IMR-90 (cell line): ENCODE results near the gene PCDHA8. TPM values are rescaled to one million over a fixed set of nuclear protein-coding genes. Genes with fewer than 3 reads are reported as not detected.

Experiments
- ATAC-seq: fragments of 200-7000 bp; cut with Tn5 transposase; 2 replicates; pipeline ENCODE4 v1.9.1; 2020; ENCODE audit warnings: low read depth, mild to moderate bottlenecking, moderate library complexity
- BruUV-seq: library from RNA; stranded (reverse); fragments of 400-500 nt; replicated peaks from 2 replicates; lab custom pipeline; 2021; lab: Mats Ljungman, UMichigan
- CTCF ChIA-PET: fragments of 300-600 bp; formaldehyde crosslinking; extraction: SDS; loops from one replicate; lab custom pipeline; 2021; ENCODE audit warnings: antibody characterized with exemption; lab: Yijun Ruan, JAX
- POLR2A ChIA-PET: fragments of 300-600 bp; sonication (Branson Sonifier 250); formaldehyde crosslinking; loops from one replicate; lab custom pipeline; 2022; ENCODE audit warnings: antibody characterized with exemption; ENCODE audit not compliant: unreplicated experiment; lab: Charles Lee
- DNase-seq: peaks from one replicate; pipeline ENCODE4 v3.0.0; 2013
- H2AFZ ChIP-seq: replicated peaks from 2 replicates; pipeline ENCODE3; 2013; ENCODE audit warnings: low read length, mild to moderate bottlenecking; ENCODE audit not compliant: poor library complexity
- H2AK5ac ChIP-seq: 2 replicates; pipeline ENCODE4 v1.6.1; 2013; ENCODE audit warnings: low read depth, low read length, inconsistent platforms
- H2AK9ac ChIP-seq: replicated peaks from 2 replicates; pipeline ENCODE3; 2013; ENCODE audit warnings: mild to moderate bottlenecking, low read depth, low read length, moderate library complexity; ENCODE audit not compliant: poor library complexity
- H2BK120ac ChIP-seq: 2 replicates; pipeline ENCODE4 v1.6.1; 2013; ENCODE audit warnings: low read depth, low read length, inconsistent platforms
- H2BK15ac ChIP-seq: 3 replicates; pipeline ENCODE4 v1.6.1; 2013; ENCODE audit warnings: low read depth, low read length, inconsistent platforms
- H2BK20ac ChIP-seq: 2 replicates; pipeline ENCODE4 v1.6.1; 2013; ENCODE audit warnings: low read depth, mild to moderate bottlenecking, inconsistent platforms, low read length, moderate library complexity
- H2BK5ac ChIP-seq: 2 replicates; pipeline ENCODE4 v1.6.1; 2013; ENCODE audit warnings: mild to moderate bottlenecking, low read depth, low read length, inconsistent platforms; ENCODE audit not compliant: poor library complexity, severe bottlenecking
- H3K14ac ChIP-seq: replicated peaks from 2 replicates; pipeline ENCODE4 v1.6.1; 2013; ENCODE audit warnings: low read depth, low read length, inconsistent platforms
- H3K18ac ChIP-seq: 2 replicates; pipeline ENCODE4 v1.6.1; 2013; ENCODE audit warnings: low read depth, low read length, control low read depth
- H3K23ac ChIP-seq: 2 replicates; pipeline ENCODE4 v1.6.1; 2013; ENCODE audit warnings: low read depth, low read length, inconsistent platforms
- H3K27ac ChIP-seq: 2 replicates; pipeline ENCODE4 v1.5.1; 2013; ENCODE audit warnings: mild to moderate bottlenecking, control low read depth, low read length; ENCODE audit not compliant: insufficient read depth
- H3K27me3 ChIP-seq: 2 replicates; pipeline ENCODE4 v1.6.1; 2013; ENCODE audit warnings: low read length; ENCODE audit not compliant: control insufficient read depth, insufficient read depth
- H3K36me3 ChIP-seq: 2 replicates; pipeline ENCODE4 v1.6.1; 2013; ENCODE audit warnings: low read length, mixed read lengths; ENCODE audit not compliant: control insufficient read depth, insufficient read depth
- H3K4ac ChIP-seq: 2 replicates; pipeline ENCODE4 v1.6.1; 2013; ENCODE audit warnings: low read depth, low read length, inconsistent platforms
- H3K4me1 ChIP-seq: 2 replicates; pipeline ENCODE4 v1.6.1; 2013; ENCODE audit warnings: low read length, mixed read lengths; ENCODE audit not compliant: control insufficient read depth, insufficient read depth
- H3K4me2 ChIP-seq: 2 replicates; pipeline ENCODE4 v1.6.1; 2013; ENCODE audit warnings: low read depth, mild to moderate bottlenecking, control low read depth, low read length, moderate library complexity
- H3K4me3 ChIP-seq: 2 replicates; pipeline ENCODE4 v1.5.1; 2013; ENCODE audit warnings: low read depth, mild to moderate bottlenecking, control low read depth, low read length, moderate library complexity; ENCODE audit not compliant: insufficient read depth
- H3K56ac ChIP-seq: 2 replicates; pipeline ENCODE4 v1.6.1; 2013; ENCODE audit warnings: low read length, inconsistent platforms; ENCODE audit not compliant: insufficient read depth; ENCODE audit errors: extremely low read depth
- H3K79me1 ChIP-seq, 2 experiments: 2 replicates each; pipeline ENCODE4 v1.6.1; 2013; ENCODE audit warnings: low read length in 2 of 2, inconsistent platforms in 1 of 2, low read depth in 1 of 2
- H3K9ac ChIP-seq: 2 replicates; pipeline ENCODE4 v1.6.1; 2013; ENCODE audit warnings: low read depth, low read length, control low read depth
- H3K9me1 ChIP-seq: 2 replicates; pipeline ENCODE4 v1.6.1; 2013; ENCODE audit warnings: low read length, inconsistent platforms; ENCODE audit not compliant: insufficient read depth
- H3K9me3 ChIP-seq: 2 replicates; pipeline ENCODE4 v1.6.1; 2013; ENCODE audit warnings: low read length; ENCODE audit not compliant: control insufficient read depth, insufficient read depth
- H4K20me1 ChIP-seq: 2 replicates; pipeline ENCODE4 v1.6.1; 2013; ENCODE audit warnings: low read length, inconsistent platforms; ENCODE audit not compliant: insufficient read depth
- H4K5ac ChIP-seq: 2 replicates; pipeline ENCODE4 v1.6.1; 2013; ENCODE audit warnings: mild to moderate bottlenecking, low read depth, low read length, control low read depth
- H4K8ac ChIP-seq, 2 experiments: 2 replicates each; pipeline ENCODE4 v1.6.1; 2013; ENCODE audit warnings: low read depth in 2 of 2, low read length in 2 of 2, control low read depth in 1 of 2, inconsistent platforms in 1 of 2
- H4K91ac ChIP-seq: 2 replicates; pipeline ENCODE4 v1.6.1; 2013; ENCODE audit warnings: low read depth, low read length, inconsistent platforms; ENCODE audit not compliant: insufficient read depth
- BHLHE40 ChIP-seq: fragments of 150-350 bp; IDR thresholded peaks from 2 replicates; pipeline ENCODE4 v1.6.1; 2016; ENCODE audit warnings: mild to moderate bottlenecking, low read depth, low read length
- CHD1 ChIP-seq: IDR thresholded peaks from 2 replicates; pipeline ENCODE4 v1.6.1; 2012; ENCODE audit warnings: low read depth, low read length, improper control_type of control experiment
- ELK1 ChIP-seq: fragments of 150-350 bp; IDR thresholded peaks from 2 replicates; pipeline ENCODE4 v1.6.1; 2016; ENCODE audit warnings: low read depth, mild to moderate bottlenecking, low read length, moderate library complexity, borderline replicate concordance
- MAFK ChIP-seq: IDR thresholded peaks from 2 replicates; pipeline ENCODE4 v1.6.1; 2012; ENCODE audit warnings: low read depth, low read length, improper control_type of control experiment
- MAZ ChIP-seq: IDR thresholded peaks from 2 replicates; pipeline ENCODE4 v1.6.1; 2012; ENCODE audit warnings: low read depth, mild to moderate bottlenecking, low read length, improper control_type of control experiment, moderate library complexity, borderline replicate concordance
- NFE2L2 ChIP-seq: fragments of 150-350 bp; IDR thresholded peaks from 2 replicates; pipeline ENCODE4 v1.6.1; 2016; ENCODE audit warnings: low read depth, mild to moderate bottlenecking, low read length
- RAD21 ChIP-seq: IDR thresholded peaks from 2 replicates; pipeline ENCODE4 v1.6.1; 2012; ENCODE audit warnings: low read length, improper control_type of control experiment
- RCOR1 ChIP-seq: IDR thresholded peaks from 2 replicates; pipeline ENCODE4 v1.6.1; 2012; ENCODE audit warnings: mild to moderate bottlenecking, low read length, improper control_type of control experiment; ENCODE audit not compliant: insufficient replicate concordance
- SMC3 ChIP-seq: fragments of 150-350 bp; IDR thresholded peaks from 2 replicates; pipeline ENCODE4 v1.6.1; 2016; ENCODE audit warnings: low read depth, mild to moderate bottlenecking, antibody characterized with exemption, low read length, moderate library complexity
- USF2 ChIP-seq: fragments of 150-350 bp; IDR thresholded peaks from 2 replicates; pipeline ENCODE4 v1.6.1; 2017; ENCODE audit warnings: mild to moderate bottlenecking, antibody characterized with exemption, low read length, low read depth
- WGBS, 2 experiments: methylation state at CpG; one replicate each; pipeline versions ENCODE4 v1.1.5 to v1.1.7; 2013; ENCODE audit warnings: missing lambda C conversion rate in 2 of 2; ENCODE audit not compliant: insufficient read length in 1 of 2; ENCODE audit errors: extremely low coverage in 2 of 2; 5-methylcytosine and 5-hydroxymethylcytosine counted together
- dilution Hi-C: fragments of 300-500 bp; cut with HindIII; formaldehyde crosslinking; loops from one replicate; pipeline ENCODE4 v1.14.3; 2018; ENCODE audit warnings: low sequenced_read_pairs; ENCODE audit not compliant: unreplicated experiment
- in situ Hi-C: fragments of 300-500 bp; cut with MboI; formaldehyde crosslinking; loops from 3 replicates; pipeline ENCODE4 v1.14.3; 2019; ENCODE audit warnings: low sequenced_read_pairs, inconsistent platforms, mixed read lengths
- intact Hi-C: fragments of 100-400 bp; cut with micrococcal nuclease; formaldehyde crosslinking; loops from 2 replicates; pipeline ENCODE4 v1.10.0; 2022
- polyA plus RNA-seq, 3 experiments: library from polyadenylated mRNA; depleted of rRNA; stranded (reverse); fragments of >200 nt; gene quantifications; 2 replicates each; pipeline ENCODE4 v1.2.3, GENCODE V29; 2012; ENCODE audit warnings: low replicate concordance in 1 of 3
- total RNA-seq: library from RNA; depleted of rRNA; stranded (reverse); fragments of >200 nt; gene quantifications from 2 replicates; pipeline ENCODE4 v1.2.3, GENCODE V29; 2012

PCDHA8 gene
- total and polyA plus RNA-seq, 2 of the 4 experiments (the other 2 are of a cell fraction) = under 0.01 to 0.02 TPM

GRCh38 chr5:140870221-140871201, 29.5 kb downstream of the PCDHA8 start:
- Histone ChIP-seq H3K79me1 (no peaks in the 10 kb centered on the region), H3K4me3 (no peak overlapping the region), H3K9me3 (peaks cover 20% of the 10 kb centered on the region), H4K20me1 (no peaks in the 10 kb centered on the region), H3K36me3 (no peaks in the 10 kb centered on the region), H3K14ac (no peak overlapping the region), H3K4me2 (no peak overlapping the region), H4K5ac (no peak overlapping the region), H4K8ac (no peak overlapping the region), H2BK20ac (no peak overlapping the region), H3K4ac (no peak overlapping the region), H3K18ac (no peak overlapping the region), H2AFZ (no peak overlapping the region), H3K27me3 (no peaks in the 10 kb centered on the region), H3K9me1 (no peaks in the 10 kb centered on the region), H3K56ac (no peak overlapping the region), H2AK5ac (no peak overlapping the region), H2BK5ac (no peak overlapping the region), H3K4me1 (no peaks in the 10 kb centered on the region), H3K23ac (no peak overlapping the region), H2BK120ac (no peak overlapping the region), H4K91ac (no peak overlapping the region), H2BK15ac (no peak overlapping the region), H3K9ac (no peak overlapping the region), H2AK9ac (no peak overlapping the region), H3K27ac (no peak overlapping the region)
- TF ChIP-seq SMC3 (no peak), BHLHE40 (no peak), RCOR1 (no peak), RAD21 (no peak), ELK1 (no peak), MAZ (no peak), NFE2L2 (no peak), CHD1 (no peak), USF2 (no peak), MAFK (no peak)
- CTCF ChIA-PET = no interaction called here
- dilution Hi-C loops (no loop called here), intact Hi-C loops (no loop called here), in situ Hi-C loops (no loop called here)
- WGBS, 2 experiments = 49% methylated on average over 96 of the region's 114 CpGs; no CpG with 5 or more reads in 1 of the 2 experiments
- ATAC-seq (no peak), DNase-seq (no peak)
- POLR2A ChIA-PET = no interaction called here
- no TSS peak for BruUV-seq
